ENCODE measurements around the gene DARS2. TPM values are rescaled to one million over a fixed set of nuclear protein-coding genes. Genes with fewer than 3 reads are reported as not detected.

DARS2 gene
- total RNA-seq, 2 donors from 2014 or later, result 16.3 to 22.2 TPM

Other genes with a start within 250 kb of the DARS2 start
- gene SLC9C2, start 221.6 kb upstream of the DARS2 start, total RNA-seq, result not detected
- not detected for gene TEX50, start 189.3 kb upstream of the DARS2 start, total RNA-seq
- gene ANKRD45, start 154.8 kb upstream of the DARS2 start, total RNA-seq, result under 1 TPM in 1 of 2 donors, not detected in 1; 0.34 TPM
- gene KLHL20, start 109.7 kb upstream of the DARS2 start, total RNA-seq, result 10 to 100 TPM; 19.7 to 22.1 TPM
- gene CENPL, start 210 bp downstream of the DARS2 start, total RNA-seq, result 10 to 100 TPM; 36.2 to 38.3 TPM
- 1,000 to 10,000 TPM; 1,204 to 1,544 TPM for gene GAS5, start 43.3 kb downstream of the DARS2 start, total RNA-seq
- gene ZBTB37, start 43.7 kb downstream of the DARS2 start, total RNA-seq, result 10 to 100 TPM; 14.2 to 14.9 TPM
- gene SERPINC1, start 92.7 kb downstream of the DARS2 start, total RNA-seq, result under 1 TPM in 1 of 2 donors, not detected in 1; 0.30 TPM
- 10 to 100 TPM; 28.1 to 33.5 TPM for gene RC3H1, start 197.7 kb downstream of the DARS2 start, total RNA-seq